SK-N-MC (cell line): ENCODE measurements around the gene STX8.

Experiments used
- EZH2 ChIP-seq: fragments of 200-600 bp; sonication (generic); IDR thresholded peaks from one replicate; pipeline ENCODE4 v1.6.1; 2017; ENCODE audit warnings: antibody characterized with exemption
- POLR2AphosphoS5 ChIP-seq: IDR thresholded peaks from 2 replicates; pipeline ENCODE4 v1.6.1; 2012; ENCODE audit warnings: mild to moderate bottlenecking, low read depth, low read length, borderline replicate concordance

GRCh38 chr17:9274973-9275372 is 300.6 kb downstream of the STX8 start:
- TF ChIP-seq POLR2AphosphoS5, result no peak
- no peak for TF ChIP-seq EZH2
